CD8-positive, alpha-beta memory T cell (primary cell): ENCODE data around the gene OR51I1. TPM values are rescaled to one million over a fixed set of nuclear protein-coding genes. Genes with fewer than 3 reads are reported as not detected.

Source experiments
- CTCF ChIA-PET: fragments of 350-600 bp; sonication (Branson Sonifier 250); formaldehyde crosslinking; loops from one replicate; lab custom pipeline; 2021; ENCODE audit warnings: antibody characterized with exemption; lab: Charles Lee
- POLR2A ChIA-PET: fragments of 350-600 bp; sonication (Branson Sonifier 250); formaldehyde crosslinking; loops from one replicate; lab custom pipeline; 2021; ENCODE audit warnings: antibody characterized with exemption; lab: Charles Lee
- DNase-seq, 5 donors: peaks; one replicate each; pipeline versions ENCODE4 v3.0.0 to v3.0.0-alpha.2; 2020 to 2022; ENCODE audit warnings: mixed read lengths in 1 of 5
- H3K27ac ChIP-seq: one replicate; pipeline ENCODE4 v1.7.0; 2013; ENCODE audit warnings: low read depth, mild to moderate bottlenecking, low read length, moderate library complexity
- H3K27me3 ChIP-seq: 2 replicates; pipeline ENCODE4 v1.7.0; 2013; ENCODE audit warnings: low read length, mild to moderate bottlenecking; ENCODE audit not compliant: insufficient read depth, poor library complexity, severe bottlenecking
- H3K36me3 ChIP-seq: 2 replicates; pipeline ENCODE4 v1.7.0; 2013; ENCODE audit warnings: mild to moderate bottlenecking, low read length, moderate library complexity; ENCODE audit not compliant: insufficient read depth
- H3K4me1 ChIP-seq: 2 replicates; pipeline ENCODE4 v1.7.0; 2013; ENCODE audit warnings: mild to moderate bottlenecking, low read length, moderate library complexity; ENCODE audit not compliant: insufficient read depth
- H3K4me3 ChIP-seq: 2 replicates; pipeline ENCODE4 v1.7.0; 2013; ENCODE audit warnings: mild to moderate bottlenecking, low read length
- H3K9me3 ChIP-seq: 2 replicates; pipeline ENCODE4 v1.7.0; 2013; ENCODE audit warnings: mild to moderate bottlenecking, low read length
- H3K27ac Mint-ChIP-seq, 8 donors: one replicate each; pipeline ENCODE4 v1.8.0; 2020 to 2021; ENCODE audit warnings: mixed read lengths in 8 of 8, mild to moderate bottlenecking in 6 of 8, inconsistent platforms in 3 of 8, moderate library complexity in 3 of 8
- H3K27me3 Mint-ChIP-seq, 2 donors: one replicate each; pipeline ENCODE4 v1.8.0; 2020 to 2021; ENCODE audit warnings: mixed read lengths in 2 of 2, mild to moderate bottlenecking in 1 of 2, moderate library complexity in 1 of 2
- H3K36me3 Mint-ChIP-seq, 3 donors: one replicate each; pipeline ENCODE4 v1.8.0; 2020 to 2021; ENCODE audit warnings: mixed read lengths in 3 of 3, inconsistent platforms in 1 of 3, mild to moderate bottlenecking in 1 of 3
- H3K4me1 Mint-ChIP-seq, 3 donors: one replicate each; pipeline ENCODE4 v1.8.0; 2020 to 2021; ENCODE audit warnings: mixed read lengths in 3 of 3, inconsistent platforms in 1 of 3, mild to moderate bottlenecking in 1 of 3
- H3K4me3 Mint-ChIP-seq, 7 donors: one replicate each; pipeline ENCODE4 v1.8.0; 2020 to 2021; ENCODE audit warnings: mixed read lengths in 7 of 7, mild to moderate bottlenecking in 6 of 7, moderate library complexity in 4 of 7, inconsistent platforms in 2 of 7
- H3K9me3 Mint-ChIP-seq, 5 donors: one replicate each; pipeline ENCODE4 v1.8.0; 2020 to 2022; ENCODE audit warnings: mixed read lengths in 5 of 5, mild to moderate bottlenecking in 3 of 5, moderate library complexity in 2 of 5, inconsistent platforms in 1 of 5
- polyA plus RNA-seq: library from polyadenylated mRNA; unstranded; fragments of 300-500 nt; fragmentation: Illumina TruSeq; gene quantifications from one replicate; pipeline ENCODE4 v1.2.3, GENCODE V29; 2021
- total RNA-seq, 2 experiments: library from RNA; stranded (reverse); gene quantifications; one replicate each; pipeline ENCODE4 v1.2.3, GENCODE V29; 2021

Gene OR51I1
- total RNA-seq (not detected), polyA plus RNA-seq (not detected)

- Mint-ChIP-seq H3K36me3 (no peaks in the 10 kb centered on the region), H3K4me1 (no peaks in the 10 kb centered on the region), H3K27me3 (peaks cover 4 to 6% of the 10 kb centered on the region in 2 donors), H3K27ac (no peak within 1 kb of the TSS), H3K4me3 (no peak within 1 kb of the TSS), H3K9me3 (no peaks in the 10 kb centered on the region)
- Histone ChIP-seq H3K4me1 (no peaks in the 10 kb centered on the region), H3K36me3 (no peaks in the 10 kb centered on the region), H3K27me3 (no peaks in the 10 kb centered on the region), H3K9me3 (no peaks in the 10 kb centered on the region), H3K27ac (no peak within 1 kb of the TSS), H3K4me3 (no peak within 1 kb of the TSS)
- no peak for DNase-seq
- ChIA-PET POLR2A (no interaction called here), CTCF (no interaction called here)
Observed at GRCh38 chr11:5441414-5441813, at the start of gene OR51I1. Gene OR51I1, minus strand, starts transcription at chr11:5441514. Its CDS starts 0 bp downstream, at chr11:5441514.

GRCh38 chr11:5489576-5490357 lies 48.5 kb upstream of the OR51I1 start:
- ChIA-PET CTCF (no interaction called here), POLR2A (no interaction called here)
- H3K36me3 ChIP-seq: no peaks in the 10 kb centered on the region
- H3K27ac ChIP-seq: no peak overlapping the region
- no peak for DNase-seq
- H3K4me1 Mint-ChIP-seq: no peaks in the 10 kb centered on the region
- no peaks in the 10 kb centered on the region for H3K36me3 Mint-ChIP-seq
- peaks cover 3 to 6% of the 10 kb centered on the region in 2 donors for H3K27me3 Mint-ChIP-seq
- no peak overlapping the region for H3K4me3 Mint-ChIP-seq
- H3K4me1 ChIP-seq: no peaks in the 10 kb centered on the region
- no peaks in the 10 kb centered on the region for H3K27me3 ChIP-seq
- no peak overlapping the region for H3K27ac Mint-ChIP-seq
- H3K4me3 ChIP-seq: no peak overlapping the region
- H3K9me3 Mint-ChIP-seq: no peaks in the 10 kb centered on the region
- no peaks in the 10 kb centered on the region for H3K9me3 ChIP-seq

- ChIA-PET POLR2A (no interaction called here), CTCF (no interaction called here)
- H3K9me3 ChIP-seq: no peaks in the 10 kb centered on the region
- H3K4me3 Mint-ChIP-seq: no peak overlapping the region
- no peak for DNase-seq
- peaks cover 0 to under 1% (median 0%) of the 10 kb centered on the region in 5 donors for H3K9me3 Mint-ChIP-seq
- H3K4me1 Mint-ChIP-seq: no peaks in the 10 kb centered on the region
- H3K4me1 ChIP-seq: no peaks in the 10 kb centered on the region
- no peaks in the 10 kb centered on the region for H3K36me3 Mint-ChIP-seq
- H3K27ac ChIP-seq: no peak overlapping the region
- H3K27ac Mint-ChIP-seq: no peak overlapping the region
- no peaks in the 10 kb centered on the region for H3K36me3 ChIP-seq
- H3K27me3 ChIP-seq: no peaks in the 10 kb centered on the region
- H3K27me3 Mint-ChIP-seq: peaks cover 3% of the 10 kb centered on the region in 2 donors
- H3K4me3 ChIP-seq: no peak overlapping the region
Observed at GRCh38 chr11:5488798-5489399, 47.6 kb upstream of the OR51I1 start.

GRCh38 chr11:5488385-5488784 lies 47.1 kb upstream of the OR51I1 start, which contains the start of gene OR52D1:
Gene OR52D1, plus strand, starts transcription at chr11:5488685. Its CDS starts 22 bp downstream, at chr11:5488707.
- H3K27ac ChIP-seq: no peak within 1 kb of the TSS
- H3K4me1 ChIP-seq: no peaks in the 10 kb centered on the region
- Mint-ChIP-seq H3K27ac (no peak within 1 kb of the TSS), H3K4me3 (no peak within 1 kb of the TSS), H3K27me3 (peaks cover 3% of the 10 kb centered on the region in 2 donors), H3K4me1 (no peaks in the 10 kb centered on the region), H3K36me3 (no peaks in the 10 kb centered on the region), H3K9me3 (peaks cover 0 to 2% (median 0%) of the 10 kb centered on the region in 5 donors)
- no peaks in the 10 kb centered on the region for H3K9me3 ChIP-seq
- H3K36me3 ChIP-seq: no peaks in the 10 kb centered on the region
- H3K4me3 ChIP-seq: no peak within 1 kb of the TSS
- CTCF ChIA-PET: no interaction called here
- POLR2A ChIA-PET: no interaction called here
- no peaks in the 10 kb centered on the region for H3K27me3 ChIP-seq
- DNase-seq: no peak

- no peaks in the 10 kb centered on the region for H3K36me3 Mint-ChIP-seq
- no peak overlapping the region for H3K27ac Mint-ChIP-seq
- H3K4me1 Mint-ChIP-seq: no peaks in the 10 kb centered on the region
- Histone ChIP-seq H3K4me3 (no peak overlapping the region), H3K36me3 (no peaks in the 10 kb centered on the region), H3K4me1 (no peaks in the 10 kb centered on the region), H3K9me3 (no peaks in the 10 kb centered on the region), H3K27ac (no peak overlapping the region), H3K27me3 (no peaks in the 10 kb centered on the region)
- no peak for DNase-seq
- ChIA-PET POLR2A (no interaction called here), CTCF (no interaction called here)
- H3K9me3 Mint-ChIP-seq: peaks cover 0 to 2% (median 0%) of the 10 kb centered on the region in 5 donors
- H3K27me3 Mint-ChIP-seq: peaks cover 3% of the 10 kb centered on the region in 2 donors
- no peak overlapping the region for H3K4me3 Mint-ChIP-seq
Observed at GRCh38 chr11:5486421-5486820, 45.1 kb upstream of the OR51I1 start.

GRCh38 chr11:5486003-5486402 lies 44.7 kb upstream of the OR51I1 start:
- CTCF ChIA-PET: no interaction called here

GRCh38 chr11:5476186-5476819 lies 35.0 kb upstream of the OR51I1 start:
- peak in 3 of 5 donors; percentile 6 to 17 (median 15) for DNase-seq
- CTCF ChIA-PET: interaction anchor here (0.9 to 1.0 kb wide), 3 partner anchors 333 to 878 kb away, joined by 3 to 5 read pairs (median 3); partner anchors contain the start of gene OR52N2
- Mint-ChIP-seq H3K27me3 (peaks cover 1 to 34% of the 10 kb centered on the region in 2 donors), H3K36me3 (no peaks in the 10 kb centered on the region), H3K4me3 (no peak overlapping the region), H3K9me3 (no peaks in the 10 kb centered on the region), H3K27ac (peak overlapping the region in 1 of 8 donors; percentile 7), H3K4me1 (no peaks in the 10 kb centered on the region)
- POLR2A ChIA-PET: no interaction called here
- Histone ChIP-seq H3K27me3 (no peaks in the 10 kb centered on the region), H3K4me3 (no peak overlapping the region), H3K4me1 (no peaks in the 10 kb centered on the region), H3K36me3 (no peaks in the 10 kb centered on the region), H3K9me3 (no peaks in the 10 kb centered on the region), H3K27ac (no peak overlapping the region)

More at GRCh38 chr11:5486003-5486402, 44.7 kb upstream of the OR51I1 start:
- Histone ChIP-seq H3K9me3 (no peaks in the 10 kb centered on the region), H3K27ac (no peak overlapping the region), H3K4me3 (no peak overlapping the region), H3K36me3 (no peaks in the 10 kb centered on the region), H3K27me3 (no peaks in the 10 kb centered on the region), H3K4me1 (no peaks in the 10 kb centered on the region)
- Mint-ChIP-seq H3K4me3 (no peak overlapping the region), H3K27me3 (peaks cover 0 to 3% of the 10 kb centered on the region in 2 donors), H3K4me1 (no peaks in the 10 kb centered on the region), H3K36me3 (no peaks in the 10 kb centered on the region), H3K9me3 (peaks cover 0 to 2% (median 0%) of the 10 kb centered on the region in 5 donors), H3K27ac (no peak overlapping the region)
- POLR2A ChIA-PET: no interaction called here
- DNase-seq: no peak

GRCh38 chr11:5473921-5474320 lies 32.6 kb upstream of the OR51I1 start:
- H3K4me1 ChIP-seq: no peaks in the 10 kb centered on the region
- H3K27me3 ChIP-seq: no peaks in the 10 kb centered on the region
- H3K36me3 ChIP-seq: no peaks in the 10 kb centered on the region
- ChIA-PET CTCF (no interaction called here), POLR2A (no interaction called here)
- H3K27ac Mint-ChIP-seq: no peak overlapping the region
- no peaks in the 10 kb centered on the region for H3K4me1 Mint-ChIP-seq
- H3K36me3 Mint-ChIP-seq: no peaks in the 10 kb centered on the region
- no peak for DNase-seq
- H3K4me3 ChIP-seq: no peak overlapping the region
- H3K27me3 Mint-ChIP-seq: peaks cover 4 to 46% of the 10 kb centered on the region in 2 donors
- no peak overlapping the region for H3K27ac ChIP-seq
- no peaks in the 10 kb centered on the region for H3K9me3 ChIP-seq
- no peak overlapping the region for H3K4me3 Mint-ChIP-seq
- H3K9me3 Mint-ChIP-seq: no peaks in the 10 kb centered on the region
